T-helper 2 cell (primary cell): ENCODE results near the gene RDM1.
"Not testable (repeated sequence)": the region's sequence is repeated elsewhere in the genome, so short reads cannot be mapped to it uniquely, and the experiment has no call there.

Source experiments
- DNase-seq, 5 experiments: peaks; one replicate each; pipeline versions ENCODE4 v3.0.0 to v3.0.0-alpha.2; 2012 to 2022
- total RNA-seq, 2 donors: gene quantifications; one replicate each; lab custom pipeline; 2026; lab: John Stamatoyannopoulos, UW

Gene RDM1
- total RNA-seq: 0 to 0.40 reads per million in 2 donors

- peak; percentile 29 to 90 (median 61) for DNase-seq
Observed at GRCh38 chr17:35930211-35931065, at the start of gene RDM1. TSS of gene RDM1 (minus strand) at chr17:35930773. CDS start at chr17:35930727, 46 bp downstream.

- no peak for DNase-seq
Observed at GRCh38 chr17:35978346-35978745, 47.8 kb upstream of the RDM1 start.

GRCh38 chr17:35977509-35977908, 46.9 kb upstream of the RDM1 start:
- no peak for DNase-seq

GRCh38 chr17:35973333-35974260, 43.0 kb upstream of the RDM1 start:
- DNase-seq: no peak

- no peak for DNase-seq
Observed at GRCh38 chr17:35972945-35973332, 42.4 kb upstream of the RDM1 start.

GRCh38 chr17:35972535-35972934, 42.0 kb upstream of the RDM1 start:
- no peak for DNase-seq

GRCh38 chr17:35972066-35972465, 41.5 kb upstream of the RDM1 start:
- DNase-seq: no peak

- peak in 4 of 5 experiments; percentile 35 to 70 (median 46) for DNase-seq
Observed at GRCh38 chr17:35969558-35970380, 39.2 kb upstream of the RDM1 start.

- DNase-seq: no peak
Observed at GRCh38 chr17:35968520-35969054, 38.0 kb upstream of the RDM1 start.

- DNase-seq: peak in 1 of 5 experiments; percentile 75
Observed at GRCh38 chr17:35965272-35965671, 34.7 kb upstream of the RDM1 start.

GRCh38 chr17:35963663-35964062, 33.1 kb upstream of the RDM1 start:
- DNase-seq: peak in 1 of 5 experiments; percentile 9

- DNase-seq: no peak
Observed at GRCh38 chr17:35953720-35954119, 23.1 kb upstream of the RDM1 start.

GRCh38 chr17:35949401-35949800, 18.8 kb upstream of the RDM1 start:
- DNase-seq: no peak

- DNase-seq: no peak
Observed at GRCh38 chr17:35948092-35948491, 17.5 kb upstream of the RDM1 start.

GRCh38 chr17:35947156-35947585, 16.6 kb upstream of the RDM1 start:
- DNase-seq: peak in 3 of 5 experiments; percentile 3 to 61 (median 24)

- no peak for DNase-seq
Observed at GRCh38 chr17:35944151-35944550, 13.6 kb upstream of the RDM1 start.

GRCh38 chr17:35943537-35943936, 13.0 kb upstream of the RDM1 start, which contains the start of gene LYZL6:
TSS of gene LYZL6 (minus strand) at chr17:35943713. CDS start at chr17:35939356, 4,357 bp downstream.
- DNase-seq: no peak

GRCh38 chr17:35942588-35943186, 12.1 kb upstream of the RDM1 start:
- DNase-seq: no peak

- DNase-seq: not testable (repeated sequence)
Observed at GRCh38 chr17:35938492-35938891, 7.9 kb upstream of the RDM1 start.

- DNase-seq: no peak
Observed at GRCh38 chr17:35936063-35936462, 5.5 kb upstream of the RDM1 start.

- DNase-seq: no peak
Observed at GRCh38 chr17:35934760-35935159, 4.2 kb upstream of the RDM1 start.
